Measurements from ENCODE around the gene SMIM32. TPM values are rescaled to one million over a fixed set of nuclear protein-coding genes. Genes with fewer than 3 reads are reported as not detected.

Gene SMIM32
- total and polyA plus RNA-seq, 7 donors = 0.06 to 0.82 (median 0.23) TPM; not detected in 3

DNA sequence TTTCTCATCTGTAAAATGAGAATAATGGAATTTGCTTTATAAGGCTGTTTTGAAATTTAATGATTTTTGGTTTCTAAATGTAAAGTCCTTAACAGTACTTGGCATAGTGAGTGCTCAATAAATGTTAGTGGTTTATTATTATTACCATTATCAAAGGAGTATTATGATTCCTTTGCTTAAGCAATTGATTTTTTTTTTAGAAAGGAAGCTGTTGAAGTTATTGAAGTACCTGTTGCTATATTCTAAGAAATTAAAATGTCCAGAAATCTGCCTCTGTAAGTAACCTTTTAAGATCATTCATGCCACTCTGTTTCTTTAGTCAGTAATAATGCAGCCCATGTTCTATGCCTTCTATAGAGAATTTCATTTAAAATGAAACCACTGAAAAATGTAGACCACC lies 45.3 kb downstream of the SMIM32 start:
- Histone ChIP-seq H3K27ac (no peak overlapping the region), H3K9me3 (no peaks in the 10 kb centered on the region), H3K4me1 (peaks cover 54% of the 10 kb centered on the region), H3K4me3 (no peak overlapping the region), H3K36me3 (ENCODE audit: insufficient read depth in 1 of 2, low read depth in 1 of 2) (no peaks in the 10 kb centered on the region), H3K27me3 (ENCODE audit: insufficient read depth in 3 of 3, low read length in 2 of 3) (no peaks in the 10 kb centered on the region)
- intact Hi-C loops (cut with DNase I) = no loop called here
- DNase-seq (no peak), ATAC-seq (no peak)
- TF ChIP-seq, protein P1, sequence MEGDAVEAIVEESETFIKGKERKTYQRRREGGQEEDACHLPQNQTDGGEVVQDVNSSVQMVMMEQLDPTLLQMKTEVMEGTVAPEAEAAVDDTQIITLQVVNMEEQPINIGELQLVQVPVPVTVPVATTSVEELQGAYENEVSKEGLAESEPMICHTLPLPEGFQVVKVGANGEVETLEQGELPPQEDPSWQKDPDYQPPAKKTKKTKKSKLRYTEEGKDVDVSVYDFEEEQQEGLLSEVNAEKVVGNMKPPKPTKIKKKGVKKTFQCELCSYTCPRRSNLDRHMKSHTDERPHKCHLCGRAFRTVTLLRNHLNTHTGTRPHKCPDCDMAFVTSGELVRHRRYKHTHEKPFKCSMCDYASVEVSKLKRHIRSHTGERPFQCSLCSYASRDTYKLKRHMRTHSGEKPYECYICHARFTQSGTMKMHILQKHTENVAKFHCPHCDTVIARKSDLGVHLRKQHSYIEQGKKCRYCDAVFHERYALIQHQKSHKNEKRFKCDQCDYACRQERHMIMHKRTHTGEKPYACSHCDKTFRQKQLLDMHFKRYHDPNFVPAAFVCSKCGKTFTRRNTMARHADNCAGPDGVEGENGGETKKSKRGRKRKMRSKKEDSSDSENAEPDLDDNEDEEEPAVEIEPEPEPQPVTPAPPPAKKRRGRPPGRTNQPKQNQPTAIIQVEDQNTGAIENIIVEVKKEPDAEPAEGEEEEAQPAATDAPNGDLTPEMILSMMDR (IDR thresholded peaks at IDR 0.05) = no peak

DNA sequence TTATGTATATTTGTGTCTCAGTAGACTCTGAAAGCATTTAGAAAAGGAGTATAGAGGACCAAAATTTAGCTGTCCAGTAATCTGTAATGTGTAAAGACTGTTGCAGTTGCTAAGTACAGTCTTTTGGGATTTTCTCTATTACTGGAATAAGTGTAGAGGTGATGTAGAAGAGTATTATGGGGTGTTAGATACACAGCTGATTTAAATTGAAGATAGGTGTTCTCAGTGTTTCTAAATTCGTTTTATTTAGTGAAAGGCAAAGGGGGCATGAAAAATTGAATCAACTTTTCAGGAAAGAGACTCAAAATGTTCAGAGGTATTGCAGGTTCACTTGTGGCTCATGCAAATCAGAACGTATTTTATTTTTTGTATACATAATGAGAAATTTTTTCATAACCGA lies 46.8 kb downstream of the SMIM32 start:
- ATAC-seq (no peak), DNase-seq (no peak)
- TF ChIP-seq, protein P1 (IDR thresholded peaks at IDR 0.05) = no peak
- H3K4me3 ChIP-seq = no peak overlapping the region
- WGBS, 3 donors = 71 to 83% (median 78%) methylated on average over 3 of the region's 3 CpGs
- H3K4me1 ChIP-seq = peaks cover 68% of the 10 kb centered on the region
- no peaks in the 10 kb centered on the region for H3K27me3 ChIP-seq (ENCODE audit: insufficient read depth in 3 of 3, low read length in 2 of 3)
- intact Hi-C loops (cut with DNase I) = no loop called here
- H3K36me3 ChIP-seq (ENCODE audit: insufficient read depth in 1 of 2, low read depth in 1 of 2) = no peaks in the 10 kb centered on the region
- H3K9me3 ChIP-seq = no peaks in the 10 kb centered on the region
- no peak overlapping the region for H3K27ac ChIP-seq

DNA sequence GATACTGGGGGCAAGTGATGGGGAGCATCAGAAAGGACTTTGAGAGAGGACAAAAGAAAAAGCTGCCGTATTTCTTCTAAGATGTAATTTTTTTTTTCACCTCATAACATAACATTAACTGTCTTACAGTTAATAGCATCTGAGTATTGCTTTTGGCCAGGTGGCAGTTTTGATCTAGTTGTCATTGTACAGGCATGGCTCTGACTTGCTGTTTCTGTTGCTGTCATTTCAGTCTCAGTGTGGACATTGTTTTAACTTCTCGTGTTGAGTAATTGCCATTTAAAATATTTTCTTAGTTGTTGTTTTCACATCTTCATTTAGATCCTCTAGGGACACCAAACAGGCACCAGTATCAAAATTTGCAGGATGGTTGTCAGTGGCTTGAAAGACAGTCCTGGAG lies 47.9 kb downstream of the SMIM32 start:
- 37 to 48% (median 45%) methylated on average over 2 of the region's 2 CpGs for WGBS, 3 donors
- intact Hi-C loops (cut with DNase I) = no loop called here
- no peak for DNase-seq
- H3K4me3 ChIP-seq = no peak overlapping the region
- H3K27ac ChIP-seq = no peak overlapping the region
- no peaks in the 10 kb centered on the region for H3K27me3 ChIP-seq (ENCODE audit: insufficient read depth in 3 of 3, low read length in 2 of 3)
- ATAC-seq = no peak
- no peaks in the 10 kb centered on the region for H3K9me3 ChIP-seq
- TF ChIP-seq, protein P1 (IDR thresholded peaks at IDR 0.05) = no peak
- no peaks in the 10 kb centered on the region for H3K36me3 ChIP-seq (ENCODE audit: insufficient read depth in 1 of 2, low read depth in 1 of 2)
- peaks cover 74% of the 10 kb centered on the region for H3K4me1 ChIP-seq

DNA sequence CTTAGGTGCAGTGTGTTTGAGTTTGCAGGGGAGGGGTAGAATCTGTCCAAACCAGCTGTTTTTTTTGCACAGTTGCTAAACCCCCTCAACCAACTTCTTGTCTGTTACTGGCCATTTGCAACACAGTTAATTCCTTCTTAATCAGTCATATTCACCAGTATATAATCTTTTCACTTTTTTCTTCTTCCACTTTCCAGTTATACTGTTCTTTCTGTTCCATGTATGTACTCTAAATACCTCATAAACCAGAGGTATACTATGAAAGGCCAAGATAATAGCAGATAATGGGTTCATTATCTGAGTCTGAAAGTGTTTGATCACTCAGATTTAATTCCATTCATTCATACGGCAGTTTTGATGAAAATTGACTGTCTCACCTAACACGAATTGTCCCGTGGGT lies 49.2 kb downstream of the SMIM32 start:
- intact Hi-C loops (cut with DNase I) = no loop called here

DNA sequence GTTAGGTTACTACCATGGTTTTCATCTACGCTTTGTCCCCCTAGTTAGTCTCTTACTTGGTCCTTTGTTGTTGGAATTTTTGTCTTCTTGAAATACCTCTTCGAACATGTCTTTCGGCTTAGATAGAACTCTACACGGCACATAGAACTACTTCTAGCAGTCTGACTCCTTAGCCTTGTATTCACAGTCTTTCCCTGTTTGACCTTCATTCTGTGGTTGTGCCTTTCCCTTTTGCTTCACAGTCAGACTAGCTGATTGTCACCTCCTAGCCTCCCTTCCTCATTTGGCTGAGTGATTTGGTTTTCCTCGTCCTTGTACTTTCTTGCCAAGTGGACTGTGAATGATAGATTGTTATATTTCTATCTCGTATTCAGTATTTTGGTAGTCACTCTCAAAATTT lies 49.6 kb downstream of the SMIM32 start:
- WGBS, 3 donors = 64 to 80% (median 67%) methylated on average over 6 of the region's 6 CpGs
- Histone ChIP-seq H3K4me3 (no peak overlapping the region), H3K36me3 (ENCODE audit: insufficient read depth in 1 of 2, low read depth in 1 of 2) (no peaks in the 10 kb centered on the region), H3K9me3 (no peaks in the 10 kb centered on the region), H3K4me1 (peaks cover 71% of the 10 kb centered on the region), H3K27ac (no peak overlapping the region), H3K27me3 (ENCODE audit: insufficient read depth in 3 of 3, low read length in 2 of 3) (no peaks in the 10 kb centered on the region)
- intact Hi-C loops (cut with DNase I) = no loop called here
- TF ChIP-seq, protein P1 (IDR thresholded peaks at IDR 0.05) = no peak
- DNase-seq (no peak), ATAC-seq (peak; percentile 37 to 70 (median 67))

More for the DNA sequence above, 49.2 kb downstream of the SMIM32 start:
- WGBS, 3 donors = 70 to 81% (median 71%) methylated on average over 3 of the region's 3 CpGs
- Histone ChIP-seq H3K27ac (no peak overlapping the region), H3K27me3 (ENCODE audit: insufficient read depth in 3 of 3, low read length in 2 of 3) (no peaks in the 10 kb centered on the region), H3K4me3 (no peak overlapping the region), H3K4me1 (peaks cover 71% of the 10 kb centered on the region), H3K9me3 (no peaks in the 10 kb centered on the region), H3K36me3 (ENCODE audit: insufficient read depth in 1 of 2, low read depth in 1 of 2) (no peaks in the 10 kb centered on the region)
- TF ChIP-seq, protein P1 (IDR thresholded peaks at IDR 0.05) = no peak
- no peak for ATAC-seq
- no peak for DNase-seq

All from psoas muscle (tissue), 8 donors.